K562 (cell line): ENCODE data around the gene ASCL2. TPM values are rescaled to one million over a fixed set of nuclear protein-coding genes. Genes with fewer than 3 reads are reported as not detected.

Source experiments
- ATAC-seq: fragments of 200-7000 bp; cut with Tn5 transposase; 3 replicates; pipeline ENCODE4 v1.9.1; 2020; ENCODE audit warnings: moderate library complexity
- BruUV-seq: library from RNA; stranded (reverse); fragments of 400-500 nt; replicated peaks from 2 replicates; lab custom pipeline; 2021; lab: Mats Ljungman, UMichigan
- CTCF ChIA-PET: fragments of 300-600 bp; formaldehyde crosslinking; extraction: SDS; loops from one replicate; lab custom pipeline; 2021; ENCODE audit warnings: low intra/inter-chr PET ratio; lab: Yijun Ruan, JAX
- POLR2A ChIA-PET: fragments of 300-600, 350-650 bp; sonication (Branson Sonifier 250); formaldehyde crosslinking; extraction: SDS; loops from one replicate; lab custom pipeline; 2021; ENCODE audit warnings: antibody characterized with exemption, inconsistent platforms; lab: Yijun Ruan, JAX
- DNase-seq, 4 experiments: peaks; one replicate each; pipeline versions ENCODE4 v3.0.0 to v3.0.0-alpha.2; 2011 to 2018; ENCODE audit warnings: low spot score in 3 of 4, mixed read lengths in 3 of 4; ENCODE audit errors: extremely low read depth in 1 of 4
- FAIRE-seq: peaks from 2 replicates; lab custom pipeline; 2011; peaks lifted over from hg19 to GRCh38; lab: Jason Lieb, UNC
- H2AFZ ChIP-seq: 2 replicates; pipeline ENCODE4 v1.6.0; 2011; ENCODE audit warnings: low read depth, low read length, control low read depth, inconsistent platforms
- H3K27ac ChIP-seq: fragments of 200-600 bp; 3 replicates; pipeline ENCODE4 v1.8.0; 2011; ENCODE audit warnings: low read depth, mild to moderate bottlenecking, control low read depth, inconsistent platforms, low read length, moderate library complexity, mixed read lengths; ENCODE audit errors: extremely low read depth
- H3K27me3 ChIP-seq, 2 experiments: fragments of 300-600 bp in 1 of 2; 2 replicates in 1 of 2; 3 replicates in 1 of 2; pipeline versions ENCODE4 v1.6.0 to v1.8.0; 2011; ENCODE audit warnings: inconsistent platforms in 2 of 2, low read length in 2 of 2, mild to moderate bottlenecking in 1 of 2, mixed read lengths in 1 of 2, moderate library complexity in 1 of 2; ENCODE audit not compliant: control insufficient read depth in 2 of 2, insufficient read depth in 2 of 2
- H3K36me3 ChIP-seq: fragments of 300-600 bp; 3 replicates; pipeline ENCODE4 v1.8.0; 2011; ENCODE audit warnings: mild to moderate bottlenecking, low read length, inconsistent platforms; ENCODE audit not compliant: control insufficient read depth, insufficient read depth
- H3K4me1 ChIP-seq, 2 experiments: fragments of 200-600 bp in 1 of 2; replicated peaks in 1 of 2; 2 replicates in 1 of 2; 3 replicates in 1 of 2; pipeline versions ENCODE4 v1.5.1 to v1.8.0; 2011; ENCODE audit warnings: inconsistent platforms in 2 of 2, low read length in 2 of 2, mild to moderate bottlenecking in 1 of 2, mixed read lengths in 1 of 2, moderate library complexity in 1 of 2; ENCODE audit not compliant: control insufficient read depth in 2 of 2, insufficient read depth in 2 of 2
- H3K4me2 ChIP-seq: 2 replicates; pipeline ENCODE4 v1.6.1; 2011; ENCODE audit warnings: low read length, control low read depth, inconsistent platforms, mixed read lengths; ENCODE audit not compliant: insufficient read depth
- H3K4me3 ChIP-seq: fragments of 200-600 bp; sonication (generic), shearing (Covaris generic); 2 replicates; pipeline ENCODE4 v1.5.1; 2016; ENCODE audit warnings: control low read depth, inconsistent platforms
- H3K79me2 ChIP-seq: fragments of 200-600 bp; 3 replicates; pipeline ENCODE4 v1.8.0; 2011; ENCODE audit warnings: low read length, inconsistent platforms; ENCODE audit not compliant: control insufficient read depth, insufficient read depth
- H3K9ac ChIP-seq, 2 experiments: 2 replicates each; pipeline versions ENCODE4 v1.6.0 to v1.6.1; 2011; ENCODE audit warnings: low read depth in 2 of 2, low read length in 2 of 2, control low read depth in 1 of 2, inconsistent platforms in 1 of 2, mild to moderate bottlenecking in 1 of 2, mixed read lengths in 1 of 2; ENCODE audit not compliant: insufficient read depth in 1 of 2
- H3K9me1 ChIP-seq: one replicate; pipeline ENCODE4 v1.6.0; 2011; ENCODE audit warnings: inconsistent platforms, mild to moderate bottlenecking, low read length, moderate library complexity; ENCODE audit not compliant: control insufficient read depth, insufficient read depth
- H3K9me3 ChIP-seq: replicated peaks from 2 replicates; pipeline ENCODE4 v1.5.1; 2011; ENCODE audit warnings: low read depth, low read length, inconsistent platforms; ENCODE audit not compliant: control insufficient read depth, insufficient read depth
- H4K20me1 ChIP-seq: replicated peaks from 2 replicates; pipeline ENCODE4 v1.6.1; 2011; ENCODE audit warnings: low read length, inconsistent platforms, mixed read lengths; ENCODE audit not compliant: control insufficient read depth, insufficient read depth
- EZH2 ChIP-seq: IDR thresholded peaks from 2 replicates; pipeline ENCODE4 v1.6.1; 2012; ENCODE audit warnings: low read depth, mild to moderate bottlenecking, inconsistent platforms, low read length, borderline replicate concordance
- GMEB1 ChIP-seq: fragments of 250-450 bp; sonication (Bioruptor Pico); IDR thresholded peaks from 2 replicates; pipeline ENCODE4 v1.4.0; 2020; ENCODE audit warnings: mild to moderate bottlenecking
- HOXB6 ChIP-seq: fragments of 250-450 bp; sonication (Bioruptor Pico); IDR thresholded peaks from 2 replicates; pipeline ENCODE4 v1.5.1; 2022; ENCODE audit warnings: mild to moderate bottlenecking, borderline replicate concordance
- KAT7 ChIP-seq: sonication (generic); formaldehyde crosslinking; IDR thresholded peaks from 2 replicates; pipeline ENCODE4 v1.8.0; 2022; ENCODE audit warnings: missing genetic modification reagents, mild to moderate bottlenecking, borderline replicate concordance
- KLF16 ChIP-seq: IDR thresholded peaks from 2 replicates; pipeline ENCODE4 v1.6.1; 2016; ENCODE audit warnings: antibody characterized with exemption
- LCOR ChIP-seq: sonication (generic); formaldehyde crosslinking; IDR thresholded peaks from 2 replicates; pipeline ENCODE4 v1.8.0; 2022; ENCODE audit warnings: mild to moderate bottlenecking, missing genetic modification reagents
- LEF1 ChIP-seq: fragments of 450-650 bp; IDR thresholded peaks from 2 replicates; pipeline ENCODE4 v1.6.1; 2016; ENCODE audit warnings: mild to moderate bottlenecking
- RBM14 ChIP-seq: fragments of 200-400 bp; formaldehyde crosslinking; IDR thresholded peaks from 2 replicates; pipeline ENCODE4 v1.6.1; 2018; ENCODE audit warnings: low read depth, mild to moderate bottlenecking, low read length, moderate library complexity, borderline replicate concordance; ENCODE audit not compliant: insufficient read depth
- SREBF2 ChIP-seq: sonication (generic); formaldehyde crosslinking; IDR thresholded peaks from 2 replicates; pipeline ENCODE4 v1.4.0; 2020; ENCODE audit warnings: mild to moderate bottlenecking, missing genetic modification reagents
- STAG1 ChIP-seq: sonication (generic); formaldehyde crosslinking; IDR thresholded peaks from 2 replicates; pipeline ENCODE4 v1.5.0; 2020; ENCODE audit warnings: missing genetic modification reagents, borderline replicate concordance
- U2AF2 ChIP-seq: fragments of 200-400 bp; formaldehyde crosslinking; optimal IDR thresholded peaks from 2 replicates; pipeline ENCODE3; 2017; ENCODE audit warnings: low read depth, mild to moderate bottlenecking, low read length
- ZNF217 ChIP-seq: sonication (generic); formaldehyde crosslinking; IDR thresholded peaks from 2 replicates; pipeline ENCODE4 v1.8.0; 2022; ENCODE audit warnings: mild to moderate bottlenecking, missing genetic modification reagents
- WGBS: fragments of 100-300 bp; shearing (Covaris generic); methylation state at CpG from one replicate; pipeline ENCODE4 v1.1.6; 2016; ENCODE audit warnings: low coverage, mixed read lengths; ENCODE audit not compliant: insufficient coverage; ENCODE audit errors: missing lambda C conversion rate; 5-methylcytosine and 5-hydroxymethylcytosine counted together
- in situ Hi-C: fragments of 300-500 bp; cut with MboI; formaldehyde crosslinking; loops from 4 replicates; pipeline ENCODE4 v1.15.0; 2018; ENCODE audit warnings: inconsistent platforms, mixed read lengths
- intact Hi-C: fragments of 100-400 bp; cut with micrococcal nuclease; formaldehyde crosslinking; loops from 2 replicates; pipeline ENCODE4 v1.14.2; 2022
- polyA plus RNA-seq, 8 experiments: library from polyadenylated mRNA; depleted of rRNA in 4 of 8; stranded (reverse) in 5 of 8; unstranded in 3 of 8; fragments of >200 nt; fragmentation: Nextera tagmentation in 2 of 8; fragmentation: Illumina TruSeq in 1 of 8; extraction: Ambion mirVana in 2 of 8; extraction: Trizol in 1 of 8; gene quantifications; 2 replicates each; pipeline versions ENCODE4 v1.2.1 to v1.2.3, GENCODE V29; 2011 to 2014; ENCODE audit warnings: inconsistent platforms in 1 of 8, missing spikeins in 1 of 8
- total RNA-seq, 7 experiments: library from RNA; depleted of rRNA in 6 of 7; stranded (reverse); fragments of >200 nt in 6 of 7; fragmentation: Illumina TruSeq in 2 of 7; extraction: Trizol in 2 of 7; gene quantifications; 2 replicates each; pipeline versions ENCODE4 v1.2.1 to v1.2.3, GENCODE V29; 2011 to 2021; ENCODE audit warnings: low replicate concordance in 1 of 7
- TF ChIP-seq, protein P1 (sequence below): fragments of 450-650 bp; formaldehyde crosslinking; IDR thresholded peaks from 2 replicates; pipeline ENCODE4 v1.4.0; 2022; ENCODE audit warnings: missing genetic modification characterization
- TF ChIP-seq, protein P2 (sequence below): sonication (generic); formaldehyde crosslinking; IDR thresholded peaks from 2 replicates; pipeline ENCODE4 v1.4.0; 2020; ENCODE audit warnings: mild to moderate bottlenecking, missing genetic modification reagents

The ASCL2 gene
- total and polyA plus RNA-seq, 9 of the 15 experiments (the other 6 are each of a cell fraction or from before 2014, with no cell fraction given), result 0.11 to 1.4 (median 0.36) TPM; not detected in 2

DNA sequence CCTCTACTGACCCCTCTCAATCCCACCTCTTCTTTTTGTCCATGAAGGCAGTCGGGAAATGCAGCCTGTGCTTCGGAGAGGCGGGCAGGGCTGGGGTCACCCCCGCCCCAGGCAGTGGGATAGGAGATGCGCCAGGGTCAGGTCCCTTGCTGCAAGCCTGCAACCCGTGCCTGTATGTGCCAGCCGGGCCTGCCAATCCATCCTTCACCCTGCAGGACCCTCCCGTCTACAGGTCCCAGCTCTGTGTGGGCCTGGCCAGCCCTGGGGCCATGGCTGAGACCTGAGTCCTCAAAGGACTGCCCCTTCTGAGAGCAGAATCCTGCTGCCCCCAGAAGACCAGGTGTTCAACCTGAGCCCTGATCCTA is 10.9 kb downstream of the ASCL2 start (continued):
- TF ChIP-seq GMEB1 (CRISPR knock-in tag) (no peak), LEF1 (no peak), STAG1 (CRISPR knock-in tag) (no peak)
- TF ChIP-seq, protein P1, sequence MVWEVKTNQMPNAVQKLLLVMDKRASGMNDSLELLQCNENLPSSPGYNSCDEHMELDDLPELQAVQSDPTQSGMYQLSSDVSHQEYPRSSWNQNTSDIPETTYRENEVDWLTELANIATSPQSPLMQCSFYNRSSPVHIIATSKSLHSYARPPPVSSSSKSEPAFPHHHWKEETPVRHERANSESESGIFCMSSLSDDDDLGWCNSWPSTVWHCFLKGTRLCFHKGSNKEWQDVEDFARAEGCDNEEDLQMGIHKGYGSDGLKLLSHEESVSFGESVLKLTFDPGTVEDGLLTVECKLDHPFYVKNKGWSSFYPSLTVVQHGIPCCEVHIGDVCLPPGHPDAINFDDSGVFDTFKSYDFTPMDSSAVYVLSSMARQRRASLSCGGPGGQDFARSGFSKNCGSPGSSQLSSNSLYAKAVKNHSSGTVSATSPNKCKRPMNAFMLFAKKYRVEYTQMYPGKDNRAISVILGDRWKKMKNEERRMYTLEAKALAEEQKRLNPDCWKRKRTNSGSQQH (CRISPR knock-in tag), result no peak
- TF ChIP-seq, all 486 proteins: peak for 0

- WGBS, result 1% methylated on average over 27 of the region's 29 CpGs
- CTCF ChIA-PET, result no interaction called here
- FAIRE-seq, result no peak
- TF ChIP-seq KLF16 (no peak), ZNF217 (CRISPR knock-in tag) (no peak), U2AF2 (no peak), HOXB6 (CRISPR knock-in tag) (no peak), KAT7 (no peak), RBM14 (no peak), EZH2 (no peak), SREBF2 (no peak), LCOR (CRISPR knock-in tag) (no peak)
- TF ChIP-seq, protein P2, sequence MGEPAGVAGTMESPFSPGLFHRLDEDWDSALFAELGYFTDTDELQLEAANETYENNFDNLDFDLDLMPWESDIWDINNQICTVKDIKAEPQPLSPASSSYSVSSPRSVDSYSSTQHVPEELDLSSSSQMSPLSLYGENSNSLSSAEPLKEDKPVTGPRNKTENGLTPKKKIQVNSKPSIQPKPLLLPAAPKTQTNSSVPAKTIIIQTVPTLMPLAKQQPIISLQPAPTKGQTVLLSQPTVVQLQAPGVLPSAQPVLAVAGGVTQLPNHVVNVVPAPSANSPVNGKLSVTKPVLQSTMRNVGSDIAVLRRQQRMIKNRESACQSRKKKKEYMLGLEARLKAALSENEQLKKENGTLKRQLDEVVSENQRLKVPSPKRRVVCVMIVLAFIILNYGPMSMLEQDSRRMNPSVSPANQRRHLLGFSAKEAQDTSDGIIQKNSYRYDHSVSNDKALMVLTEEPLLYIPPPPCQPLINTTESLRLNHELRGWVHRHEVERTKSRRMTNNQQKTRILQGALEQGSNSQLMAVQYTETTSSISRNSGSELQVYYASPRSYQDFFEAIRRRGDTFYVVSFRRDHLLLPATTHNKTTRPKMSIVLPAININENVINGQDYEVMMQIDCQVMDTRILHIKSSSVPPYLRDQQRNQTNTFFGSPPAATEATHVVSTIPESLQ, result no peak
Measured at GRCh38 chr11:2258501-2259465, 11.6 kb downstream of the ASCL2 start.

More at GRCh38 chr11:2258501-2259465, 11.6 kb downstream of the ASCL2 start:
- intact Hi-C loops (no loop called here), in situ Hi-C loops (no loop called here)
- Histone ChIP-seq H3K4me2 (no peak overlapping the region), H4K20me1 (peaks cover 12% of the 10 kb centered on the region; the same call in 1 of the 2 replicates), H3K9ac (no peak overlapping the region), H3K4me1 (peaks cover 0 to 40% of the 10 kb centered on the region in 2 experiments; a peak in 1 of 5 replicates), H3K79me2 (no peaks in the 10 kb centered on the region), H3K9me1 (no peaks in the 10 kb centered on the region), H3K9me3 (no peaks in the 10 kb centered on the region), H2AFZ (no peak overlapping the region), H3K36me3 (no peaks in the 10 kb centered on the region), H3K27ac (no peak overlapping the region), H3K4me3 (no peak overlapping the region), H3K27me3 (peaks cover 26 to 69% of the 10 kb centered on the region in 2 experiments)
- no peak; the same call in 2 of the 3 replicates for ATAC-seq
- no peak for DNase-seq
- POLR2A ChIA-PET, result no interaction called here
- BruUV-seq, result no TSS peak
